MG63 (cell line): ENCODE results near the gene SLC51B. TPM values are rescaled to one million over a fixed set of nuclear protein-coding genes. Genes with fewer than 3 reads are reported as not detected.
A peak's percentile ranks its signal among the peaks of the same experiment; 100 is the strongest.
"Not testable (repeated sequence)": the region's sequence is repeated elsewhere in the genome, so short reads cannot be mapped to it uniquely, and the experiment has no call there.

Source experiments
- DNase-seq: peaks from one replicate; pipeline ENCODE4 v3.0.0-alpha.2; 2020
- H3K27me3 ChIP-seq: fragments of 250-450 bp; sonication (Bioruptor Pico); 2 replicates; pipeline ENCODE4 v1.5.1; 2020; ENCODE audit warnings: mild to moderate bottlenecking, moderate library complexity
- H3K36me3 ChIP-seq: fragments of 250-450 bp; sonication (Bioruptor Pico); 2 replicates; pipeline ENCODE4 v1.5.1; 2020; ENCODE audit warnings: mild to moderate bottlenecking, moderate library complexity
- H3K4me3 ChIP-seq: fragments of 250-450 bp; sonication (Bioruptor Pico); 2 replicates; pipeline ENCODE4 v1.5.1; 2020; ENCODE audit warnings: mild to moderate bottlenecking, moderate library complexity
- H3K9me3 ChIP-seq: fragments of 250-450 bp; sonication (Bioruptor Pico); 2 replicates; pipeline ENCODE4 v1.5.1; 2020; ENCODE audit warnings: mild to moderate bottlenecking, moderate library complexity
- total RNA-seq: library from RNA; depleted of rRNA; stranded (reverse); fragments of >200 nt; shearing (Covaris generic); gene quantifications from 2 replicates; pipeline ENCODE4 v1.2.3, GENCODE V29; 2014; ENCODE audit warnings: low replicate concordance

The SLC51B gene
- total RNA-seq, 1 experiment from 2014 or later, result not detected

GRCh38 chr15:65072027-65072426 is 26.8 kb downstream of the SLC51B start:
- peak; percentile 39 for DNase-seq
- Histone ChIP-seq H3K27me3 (no peaks in the 10 kb centered on the region), H3K9me3 (no peaks in the 10 kb centered on the region)

GRCh38 chr15:65072617-65073016 is 27.4 kb downstream of the SLC51B start:
- Histone ChIP-seq H3K9me3 (no peaks in the 10 kb centered on the region), H3K27me3 (no peaks in the 10 kb centered on the region), H3K36me3 (no peaks in the 10 kb centered on the region), H3K4me3 (no peak overlapping the region)
- no peak for DNase-seq

More at GRCh38 chr15:65072027-65072426, 26.8 kb downstream of the SLC51B start:
- H3K36me3 ChIP-seq, result no peaks in the 10 kb centered on the region
- H3K4me3 ChIP-seq, result no peak overlapping the region

GRCh38 chr15:65074946-65075345 is 29.8 kb downstream of the SLC51B start:
- H3K27me3 ChIP-seq, H3K4me3 ChIP-seq, H3K36me3 ChIP-seq, H3K9me3 ChIP-seq, DNase-seq: not testable (repeated sequence)

- H3K9me3 ChIP-seq, DNase-seq, H3K36me3 ChIP-seq, H3K27me3 ChIP-seq, H3K4me3 ChIP-seq: not testable (repeated sequence)
These were observed 30.6 kb downstream of the SLC51B start for GRCh38 chr15:65075607-65076395.

GRCh38 chr15:65076486-65077290 is 31.5 kb downstream of the SLC51B start, which contains the start of gene KBTBD13:
Gene KBTBD13 (plus strand): TSS chr15:65076746. CDS start chr15:65076816, 70 bp downstream.
- no peaks in the 10 kb centered on the region for H3K36me3 ChIP-seq
- no peak for DNase-seq
- no peaks in the 10 kb centered on the region for H3K9me3 ChIP-seq
- H3K27me3 ChIP-seq, result no peaks in the 10 kb centered on the region
- no peak within 1 kb of the TSS for H3K4me3 ChIP-seq

- DNase-seq, result no peak
- Histone ChIP-seq H3K4me3 (no peak overlapping the region), H3K36me3 (no peaks in the 10 kb centered on the region), H3K27me3 (no peaks in the 10 kb centered on the region), H3K9me3 (no peaks in the 10 kb centered on the region)
These were observed 32.2 kb downstream of the SLC51B start for GRCh38 chr15:65077291-65077980.

- H3K27me3 ChIP-seq, result no peaks in the 10 kb centered on the region
- no peaks in the 10 kb centered on the region for H3K9me3 ChIP-seq
- H3K36me3 ChIP-seq, result no peaks in the 10 kb centered on the region
- DNase-seq, result no peak
- H3K4me3 ChIP-seq, result no peak overlapping the region
These were observed 32.8 kb downstream of the SLC51B start for GRCh38 chr15:65077981-65078352.

- no peak for DNase-seq
- Histone ChIP-seq H3K4me3 (no peak overlapping the region), H3K9me3 (no peaks in the 10 kb centered on the region), H3K27me3 (no peaks in the 10 kb centered on the region), H3K36me3 (no peaks in the 10 kb centered on the region)
These were observed 34.4 kb downstream of the SLC51B start for GRCh38 chr15:65079580-65079979.

- H3K4me3 ChIP-seq, result no peak overlapping the region
- H3K36me3 ChIP-seq, result no peaks in the 10 kb centered on the region
- H3K9me3 ChIP-seq, result no peaks in the 10 kb centered on the region
- DNase-seq, result no peak
- H3K27me3 ChIP-seq, result no peaks in the 10 kb centered on the region
These were observed 36.1 kb downstream of the SLC51B start for GRCh38 chr15:65081270-65081669.

- H3K9me3 ChIP-seq, result no peaks in the 10 kb centered on the region
- DNase-seq, result no peak
- no peak overlapping the region for H3K4me3 ChIP-seq
- H3K36me3 ChIP-seq, result no peaks in the 10 kb centered on the region
- no peaks in the 10 kb centered on the region for H3K27me3 ChIP-seq
These were observed 36.6 kb downstream of the SLC51B start for GRCh38 chr15:65081758-65082157.

- Histone ChIP-seq H3K9me3 (no peaks in the 10 kb centered on the region), H3K36me3 (no peaks in the 10 kb centered on the region), H3K4me3 (no peak overlapping the region), H3K27me3 (no peaks in the 10 kb centered on the region)
- DNase-seq, result peak; percentile 45
These were observed 37.2 kb downstream of the SLC51B start for GRCh38 chr15:65082303-65082953.

- Histone ChIP-seq H3K9me3 (no peaks in the 10 kb centered on the region), H3K4me3 (no peak overlapping the region), H3K27me3 (no peaks in the 10 kb centered on the region), H3K36me3 (no peaks in the 10 kb centered on the region)
- no peak for DNase-seq
These were observed 38.1 kb downstream of the SLC51B start for GRCh38 chr15:65083262-65083701.

GRCh38 chr15:65084500-65085206 is 39.5 kb downstream of the SLC51B start:
- no peak overlapping the region for H3K4me3 ChIP-seq
- no peaks in the 10 kb centered on the region for H3K27me3 ChIP-seq
- DNase-seq, result no peak
- no peaks in the 10 kb centered on the region for H3K9me3 ChIP-seq
- no peaks in the 10 kb centered on the region for H3K36me3 ChIP-seq

GRCh38 chr15:65085207-65085753 is 40.1 kb downstream of the SLC51B start:
- no peaks in the 10 kb centered on the region for H3K36me3 ChIP-seq
- H3K4me3 ChIP-seq, result no peak overlapping the region
- DNase-seq, result no peak
- no peaks in the 10 kb centered on the region for H3K27me3 ChIP-seq
- H3K9me3 ChIP-seq, result no peaks in the 10 kb centered on the region

GRCh38 chr15:65085990-65086679 is 40.9 kb downstream of the SLC51B start:
- Histone ChIP-seq H3K36me3 (no peaks in the 10 kb centered on the region), H3K4me3 (no peak overlapping the region), H3K27me3 (no peaks in the 10 kb centered on the region), H3K9me3 (no peaks in the 10 kb centered on the region)
- peak; percentile 35 for DNase-seq
